Measurements from ENCODE around the gene ACOT11.

The ACOT11 gene

DNA sequence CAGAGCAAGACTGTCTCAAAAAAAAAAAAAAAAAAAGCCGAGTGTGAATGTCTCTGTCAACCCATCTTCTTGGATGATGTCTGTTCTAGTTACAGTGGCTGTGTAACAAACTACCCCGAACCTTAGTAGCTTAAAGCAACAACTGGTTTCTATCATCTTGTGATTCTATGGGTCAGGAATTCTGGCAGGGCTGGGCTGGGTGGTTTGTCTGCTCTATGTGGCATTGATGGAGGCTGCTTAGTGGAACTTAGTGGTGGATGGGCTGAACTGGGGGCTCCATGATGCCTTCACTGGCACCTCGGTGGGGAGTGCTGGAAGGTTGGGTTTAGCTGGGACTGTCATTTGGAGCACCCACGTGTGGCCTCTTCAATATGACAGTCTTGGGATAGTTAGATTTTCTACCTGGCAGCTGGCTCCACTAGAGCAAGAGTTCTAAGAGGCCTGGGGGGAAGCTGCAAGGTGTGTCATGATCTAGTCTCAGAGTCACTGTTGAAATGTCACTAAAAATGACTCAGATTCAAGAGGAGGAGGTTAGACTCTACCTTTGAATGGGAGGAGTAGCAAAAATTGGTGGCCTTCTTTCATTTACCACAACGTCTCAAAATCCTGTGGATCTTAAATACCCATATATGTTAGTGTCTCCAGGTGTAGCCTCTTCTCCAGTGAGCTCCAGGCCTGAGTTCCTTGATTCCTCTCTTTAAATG lies 18.6 kb downstream of the ACOT11 start:
- no peak for DNase-seq (ENCODE audit: low spot score)
- H3K4me3 ChIP-seq = no peak overlapping the region
- no peak for TF ChIP-seq CTCF (IDR thresholded peaks at IDR 0.05)
- H3K27ac ChIP-seq = no peak overlapping the region

GRCh38 chr1:54567961-54568360 lies 19.9 kb downstream of the ACOT11 start:
- H3K27ac ChIP-seq = peak overlapping the region in 1 of 2 donors; percentile 31
- DNase-seq (ENCODE audit: low spot score) = no peak

GRCh38 chr1:54569339-54569738 lies 21.3 kb downstream of the ACOT11 start:
- Histone ChIP-seq H3K4me3 (no peak overlapping the region), H3K27ac (peak overlapping the region in 1 of 2 donors; percentile 50)
- no peak for DNase-seq (ENCODE audit: low spot score)
- no peak for TF ChIP-seq CTCF (IDR thresholded peaks at IDR 0.05)

More at GRCh38 chr1:54567961-54568360, 19.9 kb downstream of the ACOT11 start:
- no peak for TF ChIP-seq CTCF (IDR thresholded peaks at IDR 0.05)
- H3K4me3 ChIP-seq = no peak overlapping the region

DNA sequence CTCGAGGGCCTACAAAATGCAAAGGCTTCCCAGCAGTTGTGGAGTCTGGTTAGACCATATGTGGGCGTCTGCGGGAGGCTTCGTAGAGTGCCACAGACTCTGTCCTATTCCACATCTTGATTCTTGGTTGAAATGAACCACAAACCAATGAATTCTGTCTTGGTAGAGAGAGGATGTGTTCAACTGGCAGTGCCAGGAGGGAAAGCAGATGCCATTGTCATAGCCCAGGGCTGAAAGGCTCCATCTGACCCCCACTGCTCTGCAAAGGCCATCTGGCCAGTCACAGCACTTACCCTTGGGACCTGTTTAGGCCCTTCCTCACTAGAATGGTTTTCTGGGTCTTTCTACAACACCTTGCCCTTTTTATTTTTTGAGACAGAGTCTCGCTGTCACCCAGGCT lies 22.1 kb downstream of the ACOT11 start:
- DNase-seq (ENCODE audit: low spot score) = no peak
- Histone ChIP-seq H3K27ac (peak overlapping the region in 1 of 2 donors; percentile 50), H3K4me3 (no peak overlapping the region)
- TF ChIP-seq CTCF (IDR thresholded peaks at IDR 0.05) = no peak

DNA sequence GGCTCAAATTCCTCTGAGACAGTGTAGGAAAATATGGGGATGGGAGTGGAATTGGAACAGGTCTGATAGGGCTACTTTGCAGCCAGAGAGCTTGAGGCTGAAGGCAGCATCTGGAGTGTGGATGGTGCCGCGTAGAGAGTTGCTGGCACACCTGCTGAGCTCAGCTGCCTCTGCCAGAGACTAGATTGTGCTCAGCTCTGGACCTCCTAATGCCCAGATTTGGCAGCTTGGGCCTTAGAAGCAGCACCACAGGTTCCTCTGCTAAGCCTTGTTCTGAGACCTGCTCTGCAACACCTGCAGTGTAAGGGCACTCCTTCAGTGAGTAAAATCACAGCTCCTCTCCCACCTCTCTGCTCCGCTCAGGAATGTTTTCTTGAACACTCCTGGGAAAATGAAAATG lies 23.3 kb downstream of the ACOT11 start:
- DNase-seq (ENCODE audit: low spot score) = no peak
- TF ChIP-seq CTCF (IDR thresholded peaks at IDR 0.05) = no peak
- Histone ChIP-seq H3K27ac (no peak overlapping the region), H3K4me3 (no peak overlapping the region)

DNA sequence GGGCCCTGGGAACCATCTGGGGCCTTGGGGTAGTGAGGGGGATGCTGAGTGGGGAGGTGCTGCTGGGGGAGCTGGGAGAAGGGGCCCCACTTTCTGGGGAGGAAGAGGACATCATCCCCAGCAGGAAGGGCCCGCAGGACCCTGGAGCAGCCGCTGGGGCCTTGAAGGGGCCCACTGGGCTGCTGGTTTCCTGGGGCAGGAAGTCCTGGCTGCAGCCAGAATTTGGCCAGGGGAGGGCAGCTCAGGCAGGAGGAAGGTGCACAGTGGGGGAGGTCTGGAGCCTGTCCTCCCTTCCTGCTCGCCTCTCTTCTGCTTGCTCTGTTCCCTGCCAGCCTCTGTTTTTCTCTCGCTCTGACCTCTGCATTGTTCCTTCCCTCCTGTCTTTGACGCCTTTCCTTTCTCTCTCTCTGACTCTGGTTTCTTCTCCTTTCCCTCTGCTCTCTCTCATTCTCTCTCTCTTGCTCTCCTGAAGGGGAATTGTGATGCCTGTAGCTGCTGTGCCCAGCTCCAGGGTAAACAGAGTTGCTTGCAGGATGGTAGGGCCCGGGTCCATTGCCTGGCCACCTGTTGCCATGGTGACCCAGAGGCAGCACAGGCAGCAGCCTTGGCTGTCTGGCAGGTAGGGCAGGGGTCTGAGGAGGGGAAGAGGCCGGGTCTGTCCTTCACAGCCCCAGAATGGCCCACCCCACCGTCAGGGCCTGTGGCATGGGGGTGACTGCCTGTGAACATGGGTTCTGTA lies 23.9 kb downstream of the ACOT11 start:
- no peak for DNase-seq (ENCODE audit: low spot score)
- Histone ChIP-seq H3K27ac (no peak overlapping the region), H3K4me3 (no peak overlapping the region)
- no peak for TF ChIP-seq CTCF (IDR thresholded peaks at IDR 0.05)

- no peak for TF ChIP-seq CTCF (IDR thresholded peaks at IDR 0.05)
- no peak overlapping the region for H3K4me3 ChIP-seq
- no peak for DNase-seq (ENCODE audit: low spot score)
- H3K27ac ChIP-seq = no peak overlapping the region
Measured at GRCh38 chr1:54572542-54572850, 24.5 kb downstream of the ACOT11 start.

All from coronary artery (tissue), 2 donors.